DND-41 (cell line): Measurements from ENCODE around the gene ABI3BP.

ENCODE experiments used
- ATAC-seq: fragments of 200-7000 bp; cut with Tn5 transposase; 3 replicates; pipeline ENCODE4 v1.9.1; 2021; ENCODE audit warnings: low read depth; ENCODE audit not compliant: insufficient read depth
- DNase-seq: peaks from one replicate; pipeline ENCODE4 v3.0.0-alpha.2; 2020
- H2AFZ ChIP-seq: 2 replicates; pipeline ENCODE4 v1.6.0; 2012; ENCODE audit warnings: low read depth, low read length
- H3K27ac ChIP-seq: 2 replicates; pipeline ENCODE4 v1.5.1; 2012; ENCODE audit warnings: low read length, inconsistent platforms
- H3K27me3 ChIP-seq: fragments of 200-600 bp; sonication (generic); 2 replicates; pipeline ENCODE4 v1.6.0; 2012; ENCODE audit warnings: low read length, mild to moderate bottlenecking, inconsistent platforms; ENCODE audit not compliant: insufficient read depth, poor library complexity
- H3K36me3 ChIP-seq: 2 replicates; pipeline ENCODE4 v1.5.1; 2012; ENCODE audit warnings: low read length, inconsistent platforms; ENCODE audit not compliant: insufficient read depth
- H3K4me1 ChIP-seq: 2 replicates; pipeline ENCODE4 v1.5.1; 2012; ENCODE audit warnings: mild to moderate bottlenecking, low read length; ENCODE audit not compliant: insufficient read depth
- H3K4me2 ChIP-seq: 2 replicates; pipeline ENCODE4 v1.6.0; 2012; ENCODE audit warnings: mild to moderate bottlenecking, moderate library complexity, low read length, inconsistent platforms; ENCODE audit not compliant: insufficient read depth
- H3K4me3 ChIP-seq, 2 experiments: fragments of 200-600 bp in 1 of 2; shearing (Covaris generic) in 1 of 2; 2 replicates each; pipeline ENCODE4 v1.5.1; 2012 to 2016; ENCODE audit warnings: inconsistent platforms in 2 of 2, low read length in 2 of 2, mild to moderate bottlenecking in 2 of 2, low read depth in 1 of 2, moderate library complexity in 1 of 2
- H3K79me2 ChIP-seq: 2 replicates; pipeline ENCODE4 v1.6.0; 2012; ENCODE audit warnings: low read length, inconsistent platforms; ENCODE audit not compliant: insufficient read depth
- H3K9ac ChIP-seq: 2 replicates; pipeline ENCODE4 v1.6.0; 2012; ENCODE audit warnings: low read depth, mild to moderate bottlenecking, inconsistent platforms, low read length, moderate library complexity
- H3K9me3 ChIP-seq: 2 replicates; pipeline ENCODE4 v1.5.1; 2012; ENCODE audit warnings: low read length, moderate library complexity, mild to moderate bottlenecking, inconsistent platforms; ENCODE audit not compliant: insufficient read depth, severe bottlenecking
- H4K20me1 ChIP-seq: 2 replicates; pipeline ENCODE4 v1.6.0; 2012; ENCODE audit warnings: low read length; ENCODE audit not compliant: insufficient read depth
- CTCF ChIP-seq: IDR thresholded peaks from 2 replicates; pipeline ENCODE4 v1.5.1; 2012; ENCODE audit warnings: borderline replicate concordance, low read length, moderate library complexity, mild to moderate bottlenecking; ENCODE audit not compliant: poor library complexity, severe bottlenecking; ENCODE audit errors: extremely low read depth
- EZH2 ChIP-seq: IDR thresholded peaks from 3 replicates; pipeline ENCODE4 v1.6.1; 2012; ENCODE audit warnings: borderline replicate concordance, low read depth, mild to moderate bottlenecking, moderate library complexity, low read length, inconsistent platforms; ENCODE audit not compliant: severe bottlenecking

ABI3BP gene

DNA sequence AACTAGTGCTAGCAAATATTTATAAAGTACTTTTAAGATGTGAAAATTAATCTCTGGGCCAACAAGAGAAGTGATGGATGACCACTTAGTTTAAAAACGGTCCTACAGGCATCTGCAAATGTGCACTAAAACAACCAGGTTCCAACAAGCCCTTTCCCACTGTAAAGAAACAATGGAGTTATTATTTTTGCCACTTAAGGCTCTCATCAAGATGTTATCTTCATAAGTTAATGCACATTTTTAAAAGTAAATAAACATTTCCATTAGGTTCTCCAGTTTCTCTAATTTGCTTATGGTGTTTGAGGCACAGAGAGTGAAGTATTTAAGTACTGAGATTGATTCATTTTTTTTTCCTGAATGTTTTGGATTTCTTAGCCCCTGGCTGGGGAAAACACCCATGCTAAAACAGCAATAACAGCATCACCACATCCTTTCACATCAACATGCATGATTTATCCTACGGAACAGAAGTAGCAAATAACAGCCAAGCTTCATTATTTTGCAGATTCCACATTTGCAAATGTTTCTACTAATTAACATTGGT, 20.8 kb downstream of the ABI3BP start:
- H3K4me2 ChIP-seq, result no peak overlapping the region
- no peak for DNase-seq
- no peak overlapping the region for H2AFZ ChIP-seq
- ATAC-seq, result no peak
- TF ChIP-seq EZH2 (no peak), CTCF (no peak)
- no peaks in the 10 kb centered on the region for H3K79me2 ChIP-seq
- no peaks in the 10 kb centered on the region for H3K9me3 ChIP-seq
- no peak overlapping the region for H3K27ac ChIP-seq
- H3K4me1 ChIP-seq, result no peaks in the 10 kb centered on the region
- H3K36me3 ChIP-seq, result no peaks in the 10 kb centered on the region
- H3K27me3 ChIP-seq, result no peaks in the 10 kb centered on the region
- no peak overlapping the region for H3K9ac ChIP-seq
- H4K20me1 ChIP-seq, result no peaks in the 10 kb centered on the region; the same call in 1 of the 2 replicates
- H3K4me3 ChIP-seq, result no peak overlapping the region

GRCh38 chr3:100971798-100972197, 21.4 kb downstream of the ABI3BP start:
- no peaks in the 10 kb centered on the region for H3K9me3 ChIP-seq
- DNase-seq (no peak), ATAC-seq (no peak)
- TF ChIP-seq EZH2 (no peak), CTCF (no peak)
- H3K79me2 ChIP-seq, result no peaks in the 10 kb centered on the region
- H3K27ac ChIP-seq, result no peak overlapping the region
- H3K9ac ChIP-seq, result no peak overlapping the region
- no peak overlapping the region for H3K4me2 ChIP-seq
- H2AFZ ChIP-seq, result no peak overlapping the region
- H4K20me1 ChIP-seq, result no peaks in the 10 kb centered on the region; the same call in 1 of the 2 replicates
- no peaks in the 10 kb centered on the region for H3K27me3 ChIP-seq
- no peak overlapping the region for H3K4me3 ChIP-seq
- H3K36me3 ChIP-seq, result no peaks in the 10 kb centered on the region
- no peaks in the 10 kb centered on the region for H3K4me1 ChIP-seq

- no peak for ATAC-seq
Observed at GRCh38 chr3:100970477-100970990, 22.7 kb downstream of the ABI3BP start.

More at GRCh38 chr3:100970477-100970990, 22.7 kb downstream of the ABI3BP start:
- H3K36me3 ChIP-seq, result no peaks in the 10 kb centered on the region
- no peaks in the 10 kb centered on the region for H3K27me3 ChIP-seq
- no peak overlapping the region for H2AFZ ChIP-seq
- no peak for DNase-seq
- no peaks in the 10 kb centered on the region for H3K79me2 ChIP-seq
- no peak overlapping the region for H3K27ac ChIP-seq
- H3K9me3 ChIP-seq, result no peaks in the 10 kb centered on the region
- H4K20me1 ChIP-seq, result no peaks in the 10 kb centered on the region; the same call in 1 of the 2 replicates
- no peak overlapping the region for H3K4me3 ChIP-seq
- H3K4me1 ChIP-seq, result no peaks in the 10 kb centered on the region
- H3K4me2 ChIP-seq, result no peak overlapping the region
- no peak overlapping the region for H3K9ac ChIP-seq
- TF ChIP-seq CTCF, result no peak
- TF ChIP-seq EZH2, result no peak
